ENCODE data around the gene PARD3. TPM values are rescaled to one million over a fixed set of nuclear protein-coding genes. Genes with fewer than 3 reads are reported as not detected.
A peak's percentile ranks its signal among the peaks of the same experiment; 100 is the strongest.
"Not testable (repeated sequence)": the region's sequence is repeated elsewhere in the genome, so short reads cannot be mapped to it uniquely, and the experiment has no call there.

PARD3 gene
- total RNA-seq, 1 donor from 2014 or later: 58.7 TPM

DNA sequence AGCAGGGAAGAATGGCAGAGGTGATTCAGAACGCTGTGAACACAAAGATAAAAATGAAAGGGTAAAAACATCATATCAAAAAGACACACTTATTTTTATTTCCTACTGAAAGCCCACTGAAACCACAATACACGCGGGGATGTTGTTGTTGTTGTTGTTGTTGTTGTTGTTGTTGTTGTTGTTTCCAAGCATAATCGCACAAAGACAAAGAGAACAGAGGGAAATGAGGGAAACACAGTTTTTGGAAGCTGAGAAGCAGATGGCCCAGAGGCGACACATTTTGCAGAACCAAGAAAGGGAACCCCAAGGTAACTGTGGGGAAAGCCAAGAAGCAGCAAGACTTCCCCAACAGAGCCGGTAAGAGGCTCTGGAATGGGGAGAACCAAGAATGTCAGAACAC is 113.9 kb downstream of the PARD3 start:
- peaks cover 1% of the 10 kb centered on the region for H3K36me3 Mint-ChIP-seq
- DNase-seq (ENCODE audit: low spot score): no peak
- Histone ChIP-seq H2AFZ (replicated peaks) (no peak overlapping the region), H3K79me2 (ENCODE audit: low read depth) (peaks cover 100% of the 10 kb centered on the region), H3K36me3 (no peaks in the 10 kb centered on the region), H3K9me3 (ENCODE audit: low read depth) (no peaks in the 10 kb centered on the region), H3K4me3 (no peak overlapping the region), H3K27me3 (no peaks in the 10 kb centered on the region), H3K9ac (no peak overlapping the region), H3K4me2 (no peak overlapping the region), H3K4me1 (peaks cover 19% of the 10 kb centered on the region), H3F3A (ENCODE audit: low read depth) (peaks cover 10% of the 10 kb centered on the region), H3K27ac (no peak overlapping the region), H4K20me1 (ENCODE audit: low read depth) (peaks cover 33% of the 10 kb centered on the region)
- H3K9me3 Mint-ChIP-seq: no peaks in the 10 kb centered on the region
- TF ChIP-seq EZH2phosphoT487 (IDR thresholded peaks at IDR 0.05) (no peak), CTCF (IDR thresholded peaks at IDR 0.05) (no peak), EZH2 (IDR thresholded peaks at IDR 0.05) (no peak)
- no peak overlapping the region for H3K4me3 Mint-ChIP-seq
- H3K27ac Mint-ChIP-seq: peak overlapping the region; percentile 76
- H3K27me3 Mint-ChIP-seq (ENCODE audit: insufficient read depth, low read depth): no peaks in the 10 kb centered on the region
- peaks cover 64% of the 10 kb centered on the region for H3K4me1 Mint-ChIP-seq

- H3K4me1 ChIP-seq: peaks cover 19% of the 10 kb centered on the region
- peaks cover 100% of the 10 kb centered on the region for H3K79me2 ChIP-seq (ENCODE audit: low read depth)
- H3K4me3 Mint-ChIP-seq; H3K27ac Mint-ChIP-seq; H3K27ac ChIP-seq; H3K9me3 Mint-ChIP-seq; H3K27me3 ChIP-seq; H3K4me2 ChIP-seq; DNase-seq (ENCODE audit: low spot score); H3K9me3 ChIP-seq (ENCODE audit: low read depth); H3K4me3 ChIP-seq; H3F3A ChIP-seq (ENCODE audit: low read depth); H3K36me3 ChIP-seq; H2AFZ ChIP-seq (replicated peaks); H3K27me3 Mint-ChIP-seq (ENCODE audit: insufficient read depth, low read depth); H3K36me3 Mint-ChIP-seq; H3K9ac ChIP-seq: not testable (repeated sequence)
- peaks cover 63% of the 10 kb centered on the region for H3K4me1 Mint-ChIP-seq
- H4K20me1 ChIP-seq (ENCODE audit: low read depth): peaks cover 29% of the 10 kb centered on the region
Measured at GRCh38 chr10:34700752-34701151, 114.3 kb downstream of the PARD3 start.

GRCh38 chr10:34699904-34700517 is 115.1 kb downstream of the PARD3 start:
- Mint-ChIP-seq H3K4me3 (no peak overlapping the region), H3K27ac (no peak overlapping the region), H3K27me3 (ENCODE audit: insufficient read depth, low read depth) (no peaks in the 10 kb centered on the region), H3K36me3 (peaks cover 3% of the 10 kb centered on the region), H3K9me3 (no peaks in the 10 kb centered on the region), H3K4me1 (peaks cover 56% of the 10 kb centered on the region)
- Histone ChIP-seq H4K20me1 (ENCODE audit: low read depth) (peaks cover 23% of the 10 kb centered on the region), H3K9ac (no peak overlapping the region), H2AFZ (replicated peaks) (no peak overlapping the region), H3K27ac (no peak overlapping the region), H3F3A (ENCODE audit: low read depth) (peaks cover 10% of the 10 kb centered on the region), H3K27me3 (no peaks in the 10 kb centered on the region), H3K36me3 (no peaks in the 10 kb centered on the region), H3K79me2 (ENCODE audit: low read depth) (peaks cover 97% of the 10 kb centered on the region), H3K9me3 (ENCODE audit: low read depth) (no peaks in the 10 kb centered on the region), H3K4me2 (no peak overlapping the region), H3K4me3 (no peak overlapping the region), H3K4me1 (peaks cover 19% of the 10 kb centered on the region)
- DNase-seq (ENCODE audit: low spot score): no peak
- TF ChIP-seq CTCF (IDR thresholded peaks at IDR 0.05): no peak
- no peak for TF ChIP-seq EZH2phosphoT487 (IDR thresholded peaks at IDR 0.05)
- no peak for TF ChIP-seq EZH2 (IDR thresholded peaks at IDR 0.05)

- TF ChIP-seq EZH2phosphoT487 (IDR thresholded peaks at IDR 0.05) (no peak), CTCF (IDR thresholded peaks at IDR 0.05) (no peak), EZH2 (IDR thresholded peaks at IDR 0.05) (no peak)
- no peaks in the 10 kb centered on the region for H3K9me3 Mint-ChIP-seq
Measured at GRCh38 chr10:34698979-34699378, 116.1 kb downstream of the PARD3 start.

More at GRCh38 chr10:34698979-34699378, 116.1 kb downstream of the PARD3 start:
- Mint-ChIP-seq H3K27ac (no peak overlapping the region), H3K27me3 (ENCODE audit: insufficient read depth, low read depth) (no peaks in the 10 kb centered on the region), H3K36me3 (peaks cover 7% of the 10 kb centered on the region), H3K4me3 (no peak overlapping the region), H3K4me1 (peaks cover 46% of the 10 kb centered on the region)
- DNase-seq (ENCODE audit: low spot score): no peak
- H3F3A ChIP-seq (ENCODE audit: low read depth): peaks cover 10% of the 10 kb centered on the region
- H3K79me2 ChIP-seq (ENCODE audit: low read depth): peaks cover 87% of the 10 kb centered on the region
- no peaks in the 10 kb centered on the region for H3K9me3 ChIP-seq (ENCODE audit: low read depth)
- no peaks in the 10 kb centered on the region for H3K27me3 ChIP-seq
- peaks cover 19% of the 10 kb centered on the region for H3K4me1 ChIP-seq
- H4K20me1 ChIP-seq (ENCODE audit: low read depth): peaks cover 23% of the 10 kb centered on the region
- H3K4me2 ChIP-seq: no peak overlapping the region
- no peak overlapping the region for H3K4me3 ChIP-seq
- no peak overlapping the region for H2AFZ ChIP-seq (replicated peaks)
- no peaks in the 10 kb centered on the region for H3K36me3 ChIP-seq
- H3K9ac ChIP-seq: no peak overlapping the region
- no peak overlapping the region for H3K27ac ChIP-seq

All from neural progenitor cell (in vitro differentiated cells).